Small intestine (tissue), 7 donors: ENCODE measurements around the gene KDM4B. TPM values are rescaled to one million over a fixed set of nuclear protein-coding genes. Genes with fewer than 3 reads are reported as not detected.
"Not testable (repeated sequence)": the region's sequence is repeated elsewhere in the genome, so short reads cannot be mapped to it uniquely, and the experiment has no call there.

Source experiments
- DNase-seq, 2 donors: peaks; one replicate each; pipeline versions ENCODE4 v3.0.0 to v3.0.0-alpha.2; 2013
- FAIRE-seq: peaks from 2 replicates; lab custom pipeline; 2012; peaks lifted over from hg19 to GRCh38; lab: Jason Lieb, UNC
- H3K27ac ChIP-seq, 3 donors: one replicate each; pipeline ENCODE4 v1.5.1; 2013; ENCODE audit warnings: low read length in 2 of 3, mild to moderate bottlenecking in 2 of 3, control low read depth in 1 of 3, inconsistent platforms in 1 of 3, low read depth in 1 of 3, moderate library complexity in 1 of 3
- H3K27me3 ChIP-seq, 3 donors: one replicate each; pipeline ENCODE4 v1.6.1; 2013; ENCODE audit warnings: low read length in 3 of 3, inconsistent platforms in 1 of 3; ENCODE audit not compliant: control insufficient read depth in 3 of 3, insufficient read depth in 3 of 3
- H3K36me3 ChIP-seq, 3 donors: one replicate each; pipeline ENCODE4 v1.6.1; 2013; ENCODE audit warnings: low read length in 3 of 3, inconsistent platforms in 1 of 3, low read depth in 1 of 3, mild to moderate bottlenecking in 1 of 3, moderate library complexity in 1 of 3; ENCODE audit not compliant: control insufficient read depth in 3 of 3, insufficient read depth in 2 of 3
- H3K4me1 ChIP-seq, 3 donors: one replicate each; pipeline ENCODE4 v1.6.1; 2013; ENCODE audit warnings: low read length in 2 of 3, inconsistent platforms in 1 of 3, low read depth in 1 of 3, mild to moderate bottlenecking in 1 of 3, moderate library complexity in 1 of 3; ENCODE audit not compliant: control insufficient read depth in 3 of 3, insufficient read depth in 2 of 3
- H3K4me3 ChIP-seq, 3 donors: one replicate each; pipeline ENCODE4 v1.5.1; 2013; ENCODE audit warnings: low read length in 3 of 3, control low read depth in 1 of 3, inconsistent platforms in 1 of 3, low read depth in 1 of 3, mild to moderate bottlenecking in 1 of 3, moderate library complexity in 1 of 3
- H3K9me3 ChIP-seq, 2 donors: one replicate each; pipeline ENCODE4 v1.6.1; 2013; ENCODE audit warnings: low read depth in 1 of 2, low read length in 1 of 2; ENCODE audit not compliant: control insufficient read depth in 2 of 2, insufficient read depth in 1 of 2
- WGBS, 3 donors: extraction: QIAGEN DNeasy Blood & Tissue Kit; methylation state at CpG; one replicate each; pipeline ENCODE4 v1.1.7; 2013; 5-methylcytosine and 5-hydroxymethylcytosine counted together
- polyA plus RNA-seq, 4 donors: library from polyadenylated mRNA; stranded (reverse) in 3 of 4; unstranded in 1 of 4; fragments of 200-250 nt in 3 of 4; fragments of 120-200 nt in 1 of 4; gene quantifications; one replicate each; pipeline versions ENCODE4 v1.2.1 to v1.2.3, GENCODE V29; 2013
- donor health status: healthy with polysubstance abuse.
- donor health status: control.
- donor health status: control.
- donor health status: Bipolar disorder and iron deficiency.
- donor health status: healthy.

KDM4B gene
- polyA plus RNA-seq, 4 donors, result 8.1 to 12.0 (median 10.6) TPM

- 90 to 94% (median 94%) methylated on average over 38 to 46 of the region's 46 CpGs for WGBS, 3 donors
Observed at GRCh38 chr19:4954320-4955149, 14.4 kb upstream of the KDM4B start.

GRCh38 chr19:4955274-4955673, 13.6 kb upstream of the KDM4B start:
- Histone ChIP-seq H3K27me3 (no peaks in the 10 kb centered on the region), H3K36me3 (peaks cover 0 to 74% (median 0%) of the 10 kb centered on the region in 3 donors), H3K4me1 (no peaks in the 10 kb centered on the region), H3K27ac (no peak overlapping the region), H3K9me3 (no peaks in the 10 kb centered on the region), H3K4me3 (no peak overlapping the region)
- DNase-seq (no peak), FAIRE-seq (no peak)
- WGBS, 3 donors, result 95 to 99% (median 96%) methylated on average over 10 of the region's 10 CpGs

More at GRCh38 chr19:4954320-4955149, 14.4 kb upstream of the KDM4B start:
- not testable (repeated sequence) for H3K4me1 ChIP-seq, DNase-seq, FAIRE-seq, H3K27me3 ChIP-seq, H3K9me3 ChIP-seq, H3K4me3 ChIP-seq, H3K27ac ChIP-seq
- H3K36me3 ChIP-seq, result peaks cover 0 to 73% (median 0%) of the 10 kb centered on the region in 3 donors

GRCh38 chr19:4957981-4958380, 10.9 kb upstream of the KDM4B start:
- WGBS, 3 donors, result 94 to 97% (median 97%) methylated on average over 8 of the region's 8 CpGs
- no peaks in the 10 kb centered on the region for H3K4me1 ChIP-seq
- no peak overlapping the region for H3K4me3 ChIP-seq
- H3K36me3 ChIP-seq, result peaks cover 0 to 67% (median 0%) of the 10 kb centered on the region in 3 donors
- no peaks in the 10 kb centered on the region for H3K9me3 ChIP-seq
- no peak overlapping the region for H3K27ac ChIP-seq
- no peaks in the 10 kb centered on the region for H3K27me3 ChIP-seq
- FAIRE-seq (no peak), DNase-seq (no peak)

- FAIRE-seq (no peak), DNase-seq (no peak)
- Histone ChIP-seq H3K9me3 (no peaks in the 10 kb centered on the region), H3K27me3 (no peaks in the 10 kb centered on the region), H3K27ac (no peak overlapping the region), H3K4me1 (no peaks in the 10 kb centered on the region), H3K4me3 (no peak overlapping the region), H3K36me3 (peaks cover 0 to 36% (median 0%) of the 10 kb centered on the region in 3 donors)
- 86 to 94% (median 93%) methylated on average over 7 of the region's 7 CpGs for WGBS, 3 donors
Observed at GRCh38 chr19:4962085-4962619, 6.8 kb upstream of the KDM4B start.

- no peak overlapping the region for H3K27ac ChIP-seq
- no peak overlapping the region for H3K4me3 ChIP-seq
- peaks cover 0 to 14% (median 0%) of the 10 kb centered on the region in 3 donors for H3K36me3 ChIP-seq
- no peak for DNase-seq
- no peaks in the 10 kb centered on the region for H3K9me3 ChIP-seq
- peaks cover 0 to 7% (median 4%) of the 10 kb centered on the region in 3 donors for H3K4me1 ChIP-seq
- no peaks in the 10 kb centered on the region for H3K27me3 ChIP-seq
- 93 to 96% (median 95%) methylated on average over 6 of the region's 6 CpGs for WGBS, 3 donors
- no peak for FAIRE-seq
Observed at GRCh38 chr19:4965061-4965460, 3.9 kb upstream of the KDM4B start.

- Histone ChIP-seq H3K27ac (no peak overlapping the region), H3K9me3 (no peaks in the 10 kb centered on the region), H3K27me3 (no peaks in the 10 kb centered on the region), H3K4me3 (no peak overlapping the region), H3K4me1 (peaks cover 0 to 18% (median 4%) of the 10 kb centered on the region in 3 donors), H3K36me3 (peaks cover 0 to 10% (median 0%) of the 10 kb centered on the region in 3 donors)
- DNase-seq (no peak), FAIRE-seq (no peak)
- 78 to 83% (median 81%) methylated on average over 6 of the region's 6 CpGs for WGBS, 3 donors
Observed at GRCh38 chr19:4966591-4966990, 2.3 kb upstream of the KDM4B start.

GRCh38 chr19:4967738-4968461, 1.0 kb upstream of the KDM4B start:
- WGBS, 3 donors, result 62 to 74% (median 64%) methylated on average over 16 of the region's 16 CpGs
- Histone ChIP-seq H3K27me3 (no peaks in the 10 kb centered on the region), H3K4me3 (peak overlapping the region in 1 of 3 donors; percentile 44), H3K36me3 (peaks cover 0 to 8% (median 0%) of the 10 kb centered on the region in 3 donors), H3K27ac (peak overlapping the region; percentile 2 to 72 (median 65)), H3K9me3 (no peaks in the 10 kb centered on the region), H3K4me1 (peaks cover 0 to 23% (median 4%) of the 10 kb centered on the region in 3 donors)
- no peak for DNase-seq
- no peak for FAIRE-seq

GRCh38 chr19:4969292-4969771, 419 bp downstream of the KDM4B start:
- no peaks in the 10 kb centered on the region for H3K27me3 ChIP-seq
- H3K4me1 ChIP-seq, result peaks cover 0 to 24% (median 4%) of the 10 kb centered on the region in 3 donors
- WGBS, 3 donors, result 0 to 1% (median 0%) methylated on average over 21 to 54 of the region's 54 CpGs
- H3K9me3 ChIP-seq, result no peaks in the 10 kb centered on the region
- FAIRE-seq (no peak), DNase-seq (no peak)
- H3K27ac ChIP-seq, result peak overlapping the region in 1 of 3 donors; percentile 63
- H3K36me3 ChIP-seq, result peaks cover 0 to 8% (median 0%) of the 10 kb centered on the region in 3 donors
- peak overlapping the region; percentile 67 to 88 (median 69) for H3K4me3 ChIP-seq
